B cell (primary cell): ENCODE measurements around the gene RRM2. TPM values are rescaled to one million over a fixed set of nuclear protein-coding genes. Genes with fewer than 3 reads are reported as not detected.

ENCODE experiments used
- ATAC-seq: fragments of 200-7000 bp; cut with Tn5 transposase; one replicate; pipeline ENCODE4 v1.10.0; 2021; ENCODE audit warnings: low read depth, mild to moderate bottlenecking, moderate number of reproducible peaks, moderate library complexity
- CTCF ChIA-PET: fragments of 350-600 bp; sonication (Branson Sonifier 250); formaldehyde crosslinking; loops from one replicate; lab custom pipeline; 2021; ENCODE audit warnings: antibody characterized with exemption, inconsistent platforms; lab: Charles Lee
- POLR2A ChIA-PET: fragments of 350-600 bp; sonication (Branson Sonifier 250); formaldehyde crosslinking; loops from one replicate; lab custom pipeline; 2021; ENCODE audit warnings: antibody characterized with exemption; lab: Charles Lee
- DNase-seq: peaks from one replicate; pipeline ENCODE4 v3.0.0; 2013
- H2AFZ ChIP-seq: 2 replicates; pipeline ENCODE4 v1.6.1; 2012; ENCODE audit warnings: mild to moderate bottlenecking, low read depth, low read length; ENCODE audit not compliant: insufficient read depth, poor library complexity, severe bottlenecking
- H3K27ac ChIP-seq, 2 donors: 1 replicate in 1 of 2; 2 replicates in 1 of 2; pipeline ENCODE4 v1.5.1; 2012 to 2013; ENCODE audit warnings: low read length in 2 of 2, mild to moderate bottlenecking in 2 of 2, moderate library complexity in 1 of 2
- H3K27me3 ChIP-seq, 4 experiments: fragments of 200-600 bp in 1 of 4; sonication (generic) in 1 of 4; replicated peaks in 1 of 4; 1 replicate in 2 of 4; 2 replicates in 2 of 4; pipeline versions ENCODE4 v1.6.1 to v1.7.0; 2013 to 2016; ENCODE audit warnings: low read length in 3 of 4, mild to moderate bottlenecking in 2 of 4, mixed read lengths in 1 of 4, moderate library complexity in 1 of 4; ENCODE audit not compliant: insufficient read depth in 4 of 4, control insufficient read depth in 3 of 4; ENCODE audit errors: control extremely low read depth in 1 of 4
- H3K36me3 ChIP-seq, 2 experiments: replicated peaks in 1 of 2; 1 replicate in 1 of 2; 2 replicates in 1 of 2; pipeline versions ENCODE4 v1.6.1 to v1.7.1; 2013; ENCODE audit warnings: low read length in 1 of 2; ENCODE audit not compliant: insufficient read depth in 2 of 2, control insufficient read depth in 1 of 2; ENCODE audit errors: control extremely low read depth in 1 of 2, extremely low read depth in 1 of 2
- H3K4me1 ChIP-seq, 2 donors: fragments of 200-600 bp in 1 of 2; sonication (generic) in 1 of 2; 1 replicate in 1 of 2; 2 replicates in 1 of 2; pipeline versions ENCODE4 v1.5.1 to v1.6.1; 2013 to 2017; ENCODE audit warnings: low read length in 2 of 2; ENCODE audit not compliant: control insufficient read depth in 2 of 2, insufficient read depth in 2 of 2
- H3K4me2 ChIP-seq: replicated peaks from 2 replicates; pipeline ENCODE3; 2012; ENCODE audit warnings: mild to moderate bottlenecking, low read depth, low read length; ENCODE audit not compliant: poor library complexity, severe bottlenecking
- H3K4me3 ChIP-seq, 5 experiments: fragments of 200-600 bp in 1 of 5; sonication (generic) in 1 of 5; 1 replicate in 3 of 5; 2 replicates in 2 of 5; pipeline versions ENCODE4 v1.5.1 to v1.7.0; 2011 to 2016; ENCODE audit warnings: low read length in 4 of 5, mild to moderate bottlenecking in 4 of 5, low read depth in 2 of 5, control low read depth in 1 of 5, moderate library complexity in 1 of 5; ENCODE audit not compliant: insufficient read depth in 1 of 5; ENCODE audit errors: control extremely low read depth in 1 of 5, extremely low read depth in 1 of 5
- H3K79me2 ChIP-seq: fragments of 200-600 bp; sonication (generic); one replicate; pipeline ENCODE4 v1.6.0; 2016; ENCODE audit warnings: low read length; ENCODE audit not compliant: control insufficient read depth, insufficient read depth
- H3K9ac ChIP-seq: fragments of 200-600 bp; sonication (generic); 2 replicates; pipeline ENCODE4 v1.6.1; 2017; ENCODE audit warnings: mild to moderate bottlenecking, low read length, moderate library complexity
- H3K9me3 ChIP-seq, 3 donors: one replicate each; pipeline versions ENCODE4 v1.6.1 to v1.7.1; 2013; ENCODE audit warnings: low read length in 2 of 3; ENCODE audit not compliant: control insufficient read depth in 2 of 3, insufficient read depth in 1 of 3; ENCODE audit errors: control extremely low read depth in 1 of 3
- H4K20me1 ChIP-seq: 2 replicates; pipeline ENCODE4 v1.6.0; 2012; ENCODE audit warnings: mild to moderate bottlenecking, low read length; ENCODE audit not compliant: insufficient read depth, control insufficient read depth, poor library complexity, severe bottlenecking
- H3K27ac Mint-ChIP-seq: one replicate; pipeline ENCODE4 v1.8.0; 2021; ENCODE audit warnings: mixed read lengths
- H3K27me3 Mint-ChIP-seq: one replicate; pipeline ENCODE4 v1.8.0; 2021; ENCODE audit warnings: mixed read lengths
- H3K4me1 Mint-ChIP-seq: one replicate; pipeline ENCODE4 v1.8.0; 2021; ENCODE audit warnings: mixed read lengths
- H3K4me3 Mint-ChIP-seq: one replicate; pipeline ENCODE4 v1.8.0; 2021; ENCODE audit warnings: mixed read lengths
- H3K9me3 Mint-ChIP-seq: one replicate; pipeline ENCODE4 v1.8.0; 2022; ENCODE audit warnings: mixed read lengths; ENCODE audit not compliant: insufficient read depth
- CTCF ChIP-seq: fragments of 200-600 bp; IDR thresholded peaks from one replicate; pipeline ENCODE4 v1.8.0; 2022; ENCODE audit warnings: antibody characterized with exemption, mild to moderate bottlenecking
- EZH2 ChIP-seq: IDR thresholded peaks from 2 replicates; pipeline ENCODE4 v1.6.1; 2012; ENCODE audit warnings: borderline replicate concordance, low read depth, mild to moderate bottlenecking, moderate library complexity, low read length; ENCODE audit not compliant: insufficient read depth, poor library complexity, severe bottlenecking
- WGBS: methylation state at CpG from one replicate; pipeline ENCODE4 v1.1.5; 2013; ENCODE audit warnings: missing lambda C conversion rate; ENCODE audit not compliant: insufficient coverage; 5-methylcytosine and 5-hydroxymethylcytosine counted together
- intact Hi-C: fragments of 100-400 bp; cut with micrococcal nuclease; formaldehyde crosslinking; loops from one replicate; pipeline ENCODE4 v1.10.0; 2022
- polyA plus RNA-seq: library from polyadenylated mRNA; depleted of rRNA; stranded (reverse); fragments of >200 nt; gene quantifications from 2 replicates; pipeline ENCODE4 v1.2.3, GENCODE V29; 2012
- total RNA-seq, 2 donors: library from RNA; stranded (reverse); fragments of 120-200 nt in 1 of 2; gene quantifications; 1 replicate in 1 of 2; 2 replicates in 1 of 2; pipeline versions ENCODE4 v1.2.3 to v1.2.4, GENCODE V29; 2013 to 2022

RRM2 gene
- total and polyA plus RNA-seq, 2 donors (not counting 1 experiment from before 2014, with no cell fraction given): 1.2 to 3.3 TPM

GRCh38 chr2:10125842-10126631 lies 3.5 kb downstream of the RRM2 start:
- Histone ChIP-seq H2AFZ (no peak overlapping the region), H3K4me1 (peaks cover 23 to 24% of the 10 kb centered on the region in 2 donors), H3K9ac (no peak overlapping the region), H3K9me3 (no peaks in the 10 kb centered on the region), H3K4me2 (no peak overlapping the region), H3K36me3 (no peaks in the 10 kb centered on the region), H3K79me2 (peaks cover 34% of the 10 kb centered on the region), H4K20me1 (peaks cover 6% of the 10 kb centered on the region), H3K27ac (no peak overlapping the region), H3K27me3 (peaks cover 0 to 17% (median 8%) of the 10 kb centered on the region in 4 experiments), H3K4me3 (no peak overlapping the region)
- DNase-seq: no peak
- WGBS: 87% methylated on average over 4 of the region's 6 CpGs
- CTCF ChIA-PET: interaction anchor here (0.8 to 5.7 kb wide), 19 partner anchors 15 to 472 kb away, joined by 3 to 193 read pairs (median 7); no protein-coding TSS in a partner anchor
- POLR2A ChIA-PET: interaction anchor here (0.7 to 1.1 kb wide), 2 partner anchors 97 to 309 kb away, joined by 3 to 7 read pairs; no protein-coding TSS in a partner anchor
- intact Hi-C loops: loop anchor here (2.0 to 10.0 kb wide), 4 partner anchors 53 to 685 kb away; no protein-coding TSS in a partner anchor
- Mint-ChIP-seq H3K27me3 (peaks cover 10% of the 10 kb centered on the region), H3K9me3 (no peaks in the 10 kb centered on the region), H3K27ac (no peak overlapping the region), H3K4me3 (no peak overlapping the region), H3K4me1 (peaks cover 20% of the 10 kb centered on the region)
- ATAC-seq: no peak
- no peak for TF ChIP-seq CTCF
- TF ChIP-seq EZH2: no peak

- Mint-ChIP-seq H3K27ac (no peak overlapping the region), H3K4me3 (no peak overlapping the region), H3K4me1 (peaks cover 15% of the 10 kb centered on the region), H3K9me3 (no peaks in the 10 kb centered on the region), H3K27me3 (peaks cover 10% of the 10 kb centered on the region)
- H3K79me2 ChIP-seq: peaks cover 34% of the 10 kb centered on the region
- ChIA-PET POLR2A (interaction anchor here (1.1 kb wide), 1 partner anchor 309 kb away, joined by 3 read pairs; no protein-coding TSS in a partner anchor), CTCF (interaction anchor here (0.8 to 5.7 kb wide), 8 partner anchors 16 to 319 kb away, joined by 3 to 193 read pairs (median 8); no protein-coding TSS in a partner anchor)
- TF ChIP-seq EZH2 (no peak), CTCF (no peak)
- 91% methylated on average over 5 of the region's 5 CpGs for WGBS
- H3K36me3 ChIP-seq: no peaks in the 10 kb centered on the region
- H3K4me1 ChIP-seq: peaks cover 18% of the 10 kb centered on the region in 2 donors
- no peak overlapping the region for H2AFZ ChIP-seq
- H3K27ac ChIP-seq: no peak overlapping the region
- ATAC-seq: no peak
- no peaks in the 10 kb centered on the region for H3K9me3 ChIP-seq
- H3K4me3 ChIP-seq: no peak overlapping the region
- DNase-seq: no peak
- intact Hi-C loops: loop anchor here (10.0 kb wide), 1 partner anchor 148 kb away; no protein-coding TSS in a partner anchor
- H3K4me2 ChIP-seq: no peak overlapping the region
- H4K20me1 ChIP-seq: peaks cover 6% of the 10 kb centered on the region
- peaks cover 0 to 17% (median 8%) of the 10 kb centered on the region in 4 experiments for H3K27me3 ChIP-seq
- no peak overlapping the region for H3K9ac ChIP-seq
Observed at GRCh38 chr2:10126632-10127026, 4.1 kb downstream of the RRM2 start.
